ENCODE measurements around the gene NME7.
"Not testable (repeated sequence)": the region's sequence is repeated elsewhere in the genome, so short reads cannot be mapped to it uniquely, and the experiment has no call there.

The NME7 gene

GRCh38 chr1:169342096-169342495 lies 25.5 kb downstream of the NME7 start:
- not testable (repeated sequence) for ATAC-seq, DNase-seq

GRCh38 chr1:169340882-169341281 lies 26.7 kb downstream of the NME7 start:
- DNase-seq (no peak), ATAC-seq (no peak)

- peak; percentile 32 for ATAC-seq
Observed at GRCh38 chr1:169339773-169340172, 27.8 kb downstream of the NME7 start.

GRCh38 chr1:169338617-169339016 lies 29.0 kb downstream of the NME7 start:
- no peak for DNase-seq
- no peak for ATAC-seq

More at GRCh38 chr1:169339773-169340172, 27.8 kb downstream of the NME7 start:
- DNase-seq: no peak

GRCh38 chr1:169336947-169337715 lies 30.5 kb downstream of the NME7 start:
- not testable (repeated sequence) for DNase-seq, ATAC-seq

- DNase-seq, ATAC-seq: not testable (repeated sequence)
Observed at GRCh38 chr1:169334727-169335126, 32.9 kb downstream of the NME7 start.

GRCh38 chr1:169330927-169331326 lies 36.7 kb downstream of the NME7 start:
- DNase-seq: no peak
- no peak for ATAC-seq

GRCh38 chr1:169329383-169329782 lies 38.2 kb downstream of the NME7 start:
- DNase-seq: no peak
- ATAC-seq: no peak

- DNase-seq (no peak), ATAC-seq (no peak)
Observed at GRCh38 chr1:169327875-169328274, 39.7 kb downstream of the NME7 start.

GRCh38 chr1:169326956-169327268 lies 40.7 kb downstream of the NME7 start:
- DNase-seq (no peak), ATAC-seq (peak; percentile 100)

- ATAC-seq: peak; percentile 24
- no peak for DNase-seq
Observed at GRCh38 chr1:169326261-169326955, 41.2 kb downstream of the NME7 start.

GRCh38 chr1:169325117-169325516 lies 42.5 kb downstream of the NME7 start:
- no peak for ATAC-seq
- DNase-seq: no peak

- ATAC-seq (no peak), DNase-seq (no peak)
Observed at GRCh38 chr1:169322138-169322537, 45.5 kb downstream of the NME7 start.

- no peak for DNase-seq
- no peak for ATAC-seq
Observed at GRCh38 chr1:169321539-169321938, 46.1 kb downstream of the NME7 start.

GRCh38 chr1:169318536-169319244 lies 48.9 kb downstream of the NME7 start:
- DNase-seq: no peak
- ATAC-seq: no peak

- ATAC-seq: no peak
- DNase-seq: no peak
Observed at GRCh38 chr1:169316556-169316955, 51.0 kb downstream of the NME7 start.

- DNase-seq: peak; percentile 41
- peak; percentile 99 for ATAC-seq
Observed at GRCh38 chr1:169312084-169312954, 55.3 kb downstream of the NME7 start.

GRCh38 chr1:169309178-169310166 lies 58.1 kb downstream of the NME7 start:
- DNase-seq (no peak), ATAC-seq (no peak)

GRCh38 chr1:169308313-169309039 lies 59.1 kb downstream of the NME7 start:
- no peak for ATAC-seq

GRCh38 chr1:169307176-169307575 lies 60.4 kb downstream of the NME7 start:
- ATAC-seq (no peak), DNase-seq (no peak)

More at GRCh38 chr1:169308313-169309039, 59.1 kb downstream of the NME7 start:
- DNase-seq: no peak

Measured in stimulated activated naive CD8-positive, alpha-beta T cell treated with anti-CD3 and anti-CD28 coated beads, Interleukin-15, Interleukin-2, amounts not matched to agents 100 U/mL and 50 U/mL, for 24 hours (primary cell).